ENCODE data around the gene UXS1.

The UXS1 gene

GRCh38 chr2:106109675-106110424 is 84.3 kb downstream of the UXS1 start:
- no peak for DNase-seq (ENCODE audit: low read depth in 2 of 2)

GRCh38 chr2:106108791-106109190 is 85.3 kb downstream of the UXS1 start:
- DNase-seq (ENCODE audit: low read depth in 2 of 2) = no peak

GRCh38 chr2:106108351-106108750 is 85.8 kb downstream of the UXS1 start:
- no peak for DNase-seq (ENCODE audit: low read depth in 2 of 2)

GRCh38 chr2:106107509-106108131 is 86.5 kb downstream of the UXS1 start:
- DNase-seq (ENCODE audit: low read depth in 2 of 2) = no peak

- DNase-seq (ENCODE audit: low read depth in 2 of 2) = no peak
These were observed 87.2 kb downstream of the UXS1 start for GRCh38 chr2:106106622-106107508.

GRCh38 chr2:106105151-106105922 is 88.8 kb downstream of the UXS1 start:
- DNase-seq (ENCODE audit: low read depth in 2 of 2) = no peak

- peak; percentile 43 to 44 for DNase-seq (ENCODE audit: low read depth in 2 of 2)
These were observed 89.6 kb downstream of the UXS1 start for GRCh38 chr2:106104332-106105062.

- no peak for DNase-seq (ENCODE audit: low read depth in 2 of 2)
These were observed 94.4 kb downstream of the UXS1 start for GRCh38 chr2:106099691-106100090.

- no peak for DNase-seq (ENCODE audit: low read depth in 2 of 2)
These were observed 95.4 kb downstream of the UXS1 start for GRCh38 chr2:106098664-106099063.

GRCh38 chr2:106098081-106098480 is 96.0 kb downstream of the UXS1 start:
- no peak for DNase-seq (ENCODE audit: low read depth in 2 of 2)

GRCh38 chr2:106097038-106098000 is 96.8 kb downstream of the UXS1 start:
- no peak for DNase-seq (ENCODE audit: low read depth in 2 of 2)

- DNase-seq (ENCODE audit: low read depth in 2 of 2) = no peak
These were observed 97.6 kb downstream of the UXS1 start for GRCh38 chr2:106096299-106097037.

GRCh38 chr2:106095478-106096298 is 98.4 kb downstream of the UXS1 start:
- DNase-seq (ENCODE audit: low read depth in 2 of 2) = peak; percentile 52 to 65

GRCh38 chr2:106094131-106094841 is 99.8 kb downstream of the UXS1 start:
- peak in 1 of 2 donors; percentile 31 for DNase-seq (ENCODE audit: low read depth in 2 of 2)

- DNase-seq (ENCODE audit: low read depth in 2 of 2) = no peak
These were observed 103.0 kb downstream of the UXS1 start for GRCh38 chr2:106090916-106091618.

- no peak for DNase-seq (ENCODE audit: low read depth in 2 of 2)
These were observed 104.5 kb downstream of the UXS1 start for GRCh38 chr2:106089611-106090010.

Data from stimulated activated CD8-positive, alpha-beta memory T cell treated with anti-CD3 and anti-CD28 coated beads, Interleukin-2, amount 100 ng/mL, for 1 hour (primary cell).